ENCODE data around the gene SMC3.

Gene SMC3

GRCh38 chr10:110643653-110644597 is 76.4 kb downstream of the SMC3 start, which contains the start of gene RBM20:
Gene RBM20, plus strand, starts transcription at chr10:110644336. Its CDS starts 119 bp downstream, at chr10:110644455.
- peak within 1 kb of the TSS; percentile 59 for H3K4me3 ChIP-seq (ENCODE audit: low read depth, low read length)

GRCh38 chr10:110644598-110645462 is 77.3 kb downstream of the SMC3 start:
- H3K4me3 ChIP-seq (ENCODE audit: low read depth, low read length), result peak overlapping the region; percentile 59

GRCh38 chr10:110646417-110647135 is 79.1 kb downstream of the SMC3 start:
- H3K4me3 ChIP-seq (ENCODE audit: low read depth, low read length), result no peak overlapping the region

DNA sequence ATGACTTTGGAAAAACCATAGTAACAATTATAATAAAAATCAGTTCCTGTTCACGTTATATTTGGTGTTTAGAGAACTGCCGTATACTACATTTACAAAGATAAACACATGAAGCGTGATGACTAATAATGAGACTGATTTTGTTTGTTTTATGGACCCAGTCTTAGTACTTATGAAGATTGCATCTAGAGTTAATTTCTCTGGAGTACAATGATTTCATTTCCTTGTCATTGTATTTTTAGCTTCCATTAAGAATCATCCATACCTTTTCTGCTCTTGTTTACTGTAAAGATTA is 79.6 kb downstream of the SMC3 start:
- H3K4me3 ChIP-seq (ENCODE audit: low read depth, low read length), result no peak overlapping the region

GRCh38 chr10:110648692-110649346 is 81.3 kb downstream of the SMC3 start:
- no peak overlapping the region for H3K4me3 ChIP-seq (ENCODE audit: low read depth, low read length)

DNA sequence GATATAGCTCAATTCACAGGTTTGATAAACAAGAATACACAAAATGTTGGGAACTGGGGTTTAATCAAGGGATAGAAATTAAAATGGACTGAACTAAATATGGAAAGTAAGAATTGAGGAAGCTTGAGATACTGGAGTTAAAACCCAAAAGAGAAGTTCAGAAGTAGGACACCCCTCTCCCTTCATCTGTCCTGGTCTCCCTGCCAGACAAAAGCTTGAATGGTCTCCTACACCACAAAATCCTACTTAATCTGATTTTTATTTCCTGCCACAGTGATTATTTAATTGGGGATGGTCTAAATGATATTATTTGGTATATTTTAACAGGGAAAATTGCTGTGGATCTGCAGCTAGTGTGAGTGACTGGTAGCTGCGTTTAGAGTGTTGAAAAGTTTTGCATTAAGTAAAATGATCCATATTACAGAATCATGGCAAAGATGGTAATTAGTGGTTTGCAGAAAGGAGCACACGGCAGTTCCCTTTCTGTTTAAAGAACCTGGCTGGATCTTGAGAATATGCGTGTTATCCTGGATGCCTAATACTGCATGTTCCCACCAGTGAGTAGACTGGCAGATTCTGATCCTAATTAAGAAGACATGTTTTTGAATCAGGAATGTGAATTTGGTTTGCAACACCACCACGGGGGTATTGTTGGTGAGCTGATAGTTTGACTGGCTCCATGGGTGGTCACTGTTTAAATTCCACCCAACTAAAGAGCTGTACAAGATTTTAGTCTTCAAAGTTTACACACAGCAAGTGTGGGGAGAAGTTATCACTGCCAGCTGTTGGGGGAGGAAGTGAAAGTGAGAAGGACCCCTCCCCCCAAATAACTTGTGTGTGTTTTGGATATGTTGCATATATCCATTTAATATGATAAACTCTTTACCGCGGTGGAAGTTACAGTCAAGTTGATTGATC is 82.1 kb downstream of the SMC3 start:
- no peak overlapping the region for H3K4me3 ChIP-seq (ENCODE audit: low read depth, low read length)

- H3K4me3 ChIP-seq (ENCODE audit: low read depth, low read length), result no peak overlapping the region
Observed at GRCh38 chr10:110650265-110650668, 82.8 kb downstream of the SMC3 start.

DNA sequence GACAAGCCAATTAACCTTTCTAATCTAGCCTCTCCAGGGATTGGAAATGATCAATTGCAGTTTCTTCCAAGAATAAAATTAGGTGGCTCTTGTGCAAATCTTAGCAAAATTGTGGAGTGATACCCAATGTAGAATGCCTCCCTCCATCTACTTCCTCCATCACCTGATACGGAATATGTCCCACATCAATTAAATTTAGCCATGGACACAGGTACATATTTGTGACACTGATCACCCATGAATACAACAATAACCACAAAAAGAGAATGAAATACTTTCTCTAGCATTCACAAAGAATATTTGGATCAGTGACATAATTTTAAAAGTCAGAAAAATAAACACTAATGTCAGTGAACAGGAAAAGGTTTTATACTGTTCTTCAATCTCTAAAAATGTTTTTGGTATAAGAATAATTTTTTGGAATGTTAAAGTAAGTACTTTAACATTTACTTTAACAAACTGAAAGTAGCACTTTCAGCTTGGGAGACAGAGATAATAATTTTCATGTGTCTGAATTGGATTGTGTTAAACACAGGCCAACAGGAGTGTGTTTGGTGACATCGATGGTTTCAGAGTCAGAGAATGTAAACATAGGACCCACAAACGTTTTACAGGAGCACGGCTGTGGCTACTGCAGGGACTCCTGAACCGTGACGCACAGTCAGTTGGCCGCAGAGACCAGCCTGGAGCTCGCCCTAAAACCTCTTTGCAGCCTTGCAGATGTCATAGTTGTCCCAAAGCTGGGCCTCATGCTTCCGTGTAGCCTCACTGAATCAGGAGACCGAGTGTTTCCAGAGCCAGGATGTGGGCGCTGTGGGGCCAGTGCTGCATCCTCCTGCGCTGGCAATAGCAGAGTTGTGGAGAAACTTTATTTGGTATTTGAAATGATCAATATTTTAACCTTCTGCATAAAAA is 83.8 kb downstream of the SMC3 start:
- no peak overlapping the region for H3K4me3 ChIP-seq (ENCODE audit: low read depth, low read length)

- H3K4me3 ChIP-seq (ENCODE audit: low read depth, low read length), result no peak overlapping the region
Observed at GRCh38 chr10:110652475-110653118, 85.1 kb downstream of the SMC3 start.
